ENCODE results near the gene PRSS58.

PRSS58 gene

GRCh38 chr7:142257958-142258357, at the start of gene PRSS58:
Gene PRSS58 (minus strand): TSS chr7:142258058. CDS start chr7:142257707, 351 bp downstream.
- no peak for DNase-seq

DNA sequence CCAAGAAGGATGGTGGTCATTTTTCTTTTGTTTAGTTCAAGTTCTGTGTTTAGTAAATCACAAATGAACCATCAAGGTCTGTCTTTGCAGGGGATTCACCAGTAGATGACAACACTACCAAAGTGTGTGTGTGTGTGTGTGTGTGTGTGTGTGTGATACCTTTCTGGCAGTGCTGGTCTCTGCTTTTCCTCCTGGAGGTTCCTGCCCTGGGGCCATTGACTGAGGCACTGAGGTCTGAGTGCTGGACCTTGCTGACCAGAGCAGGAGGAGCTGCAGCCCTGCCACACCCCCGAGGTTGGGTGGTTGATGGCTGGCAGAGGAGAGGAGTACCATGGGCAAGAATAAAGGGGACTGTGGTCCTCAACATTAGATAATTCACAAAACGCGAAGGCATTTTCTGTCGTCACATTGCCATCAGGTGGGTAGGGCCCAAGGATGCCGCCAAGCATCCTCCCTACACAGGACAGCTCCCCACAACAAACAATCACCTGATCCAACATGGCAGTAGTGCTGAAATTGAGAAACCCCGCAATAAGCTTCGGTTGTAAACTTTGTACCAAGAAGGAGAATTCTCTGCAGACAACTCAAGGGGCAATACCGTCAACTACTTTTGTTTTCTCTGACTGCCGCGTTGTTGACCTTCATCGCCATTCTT, 49.5 kb upstream of the PRSS58 start:
- DNase-seq: no peak

GRCh38 chr7:142303650-142304049, 45.8 kb upstream of the PRSS58 start:
- peak; percentile 44 for DNase-seq

- DNase-seq: peak; percentile 34
These were observed 44.2 kb upstream of the PRSS58 start for GRCh38 chr7:142301923-142302550.

GRCh38 chr7:142301299-142301698, 43.4 kb upstream of the PRSS58 start:
- no peak for DNase-seq

DNA sequence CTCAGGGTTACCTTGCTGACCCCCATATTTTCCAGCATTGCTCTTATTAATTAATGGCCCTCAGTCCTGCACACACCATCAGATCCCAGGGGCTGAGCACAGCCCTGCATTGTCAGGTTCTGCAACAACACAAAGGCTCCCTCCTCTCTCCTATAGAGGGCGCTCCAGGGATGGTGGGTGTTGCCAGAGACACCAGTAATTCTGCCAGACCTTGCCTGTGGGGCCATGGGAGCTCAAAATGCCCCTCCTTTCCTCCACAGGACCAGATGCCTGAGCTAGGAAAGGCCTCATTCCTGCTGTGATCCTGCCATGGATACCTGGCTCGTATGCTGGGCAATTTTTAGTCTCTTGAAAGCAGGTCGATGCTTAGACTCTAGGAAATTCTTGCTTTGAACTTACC, 42.8 kb upstream of the PRSS58 start:
- DNase-seq: peak; percentile 52

DNA sequence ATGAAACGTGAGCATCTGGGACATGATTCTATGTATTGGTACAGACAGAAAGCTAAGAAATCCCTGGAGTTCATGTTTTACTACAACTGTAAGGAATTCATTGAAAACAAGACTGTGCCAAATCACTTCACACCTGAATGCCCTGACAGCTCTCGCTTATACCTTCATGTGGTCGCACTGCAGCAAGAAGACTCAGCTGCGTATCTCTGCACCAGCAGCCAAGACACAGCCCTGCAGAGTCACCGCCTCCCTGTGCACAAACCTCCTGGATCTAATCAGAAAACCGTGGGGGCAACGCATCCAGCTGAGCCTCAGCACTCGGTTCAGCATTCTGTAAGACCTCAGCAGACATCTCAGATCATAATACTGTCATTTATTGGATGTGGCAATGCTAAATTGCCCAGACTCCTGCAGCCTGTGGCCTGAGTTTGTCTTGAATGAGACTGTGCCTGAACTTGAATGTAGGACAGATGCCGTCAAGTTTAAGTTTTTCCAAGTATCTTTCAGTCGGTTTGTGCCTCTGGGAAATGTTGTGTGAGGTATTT, 41.5 kb upstream of the PRSS58 start:
- DNase-seq: no peak

DNA sequence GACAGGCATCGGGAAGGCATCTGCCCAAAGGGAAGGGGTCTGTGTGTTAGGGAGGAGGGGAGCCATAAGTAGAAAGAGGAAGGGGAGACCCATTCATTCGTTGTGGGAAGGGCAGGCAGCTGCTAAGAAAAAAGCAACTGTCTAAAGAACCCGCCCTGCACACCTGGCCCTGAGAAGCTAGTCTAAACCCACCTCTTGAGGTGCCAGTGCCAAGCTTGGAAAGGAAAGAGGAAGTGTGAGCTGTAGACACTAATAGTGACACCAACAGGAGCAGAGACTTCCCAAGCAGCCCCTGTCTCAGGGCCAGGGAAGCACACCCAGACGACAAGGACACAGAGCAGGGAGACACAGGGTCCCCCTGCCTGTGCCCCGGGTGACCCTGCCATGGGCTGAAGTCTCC, 40.8 kb upstream of the PRSS58 start:
- DNase-seq: no peak

DNA sequence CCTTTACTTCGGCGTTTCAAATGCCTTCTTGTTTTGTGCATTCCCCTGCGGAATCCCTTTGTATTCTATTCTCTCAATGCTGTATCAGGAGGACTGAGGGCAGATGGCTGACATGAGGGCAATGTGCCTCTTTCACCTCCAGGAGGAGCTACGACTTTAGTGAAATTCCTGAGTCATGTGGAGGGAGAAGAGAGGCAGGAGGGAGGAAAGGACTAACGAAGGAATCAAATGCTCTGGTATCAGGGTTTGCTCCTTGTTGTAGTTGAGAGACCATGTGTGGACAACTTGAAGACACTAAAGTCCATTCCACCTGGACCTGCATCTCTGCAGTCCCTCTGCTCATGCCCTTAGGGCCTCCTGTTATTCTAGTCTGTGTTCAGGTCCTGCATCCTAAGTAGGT, 40.2 kb upstream of the PRSS58 start:
- no peak for DNase-seq

DNA sequence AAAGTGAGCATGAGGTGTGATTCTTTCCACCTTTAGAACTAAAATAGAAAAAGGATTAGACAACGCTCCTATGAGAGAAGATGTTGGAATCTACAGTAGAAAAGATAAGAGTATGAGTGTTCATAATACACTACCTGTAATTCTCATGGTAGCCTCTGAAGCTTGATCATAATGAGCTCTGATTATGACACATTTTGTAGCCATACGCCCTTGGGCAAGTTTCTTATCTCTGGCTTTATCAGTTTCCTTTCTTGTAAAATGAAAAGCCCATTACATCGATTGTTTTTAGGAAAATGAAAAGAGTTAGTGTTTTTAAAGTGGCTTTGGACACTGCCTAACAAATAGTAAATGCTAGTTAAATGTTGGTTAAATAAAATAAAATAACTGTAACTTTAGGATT, 22.4 kb upstream of the PRSS58 start:
- peak; percentile 37 for DNase-seq

DNA sequence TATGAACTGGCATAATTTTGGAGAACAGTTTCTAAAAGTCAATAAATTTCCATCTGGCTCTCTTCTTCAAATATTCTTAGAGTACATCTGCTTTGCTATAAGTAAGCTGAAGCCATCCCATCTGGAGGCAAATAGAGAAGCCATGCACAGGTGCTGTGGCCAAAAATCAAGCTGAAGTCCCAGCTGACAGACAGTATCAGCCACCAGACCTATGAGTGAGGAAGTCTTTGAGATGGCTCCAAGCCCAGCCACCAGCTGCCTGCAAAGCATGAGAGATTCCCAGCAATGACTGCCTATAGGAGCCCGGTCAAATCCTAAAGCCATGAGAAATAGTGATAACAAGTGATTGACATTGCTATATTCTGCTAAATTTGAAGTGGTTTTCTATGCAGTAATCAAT, 21.7 kb upstream of the PRSS58 start:
- no peak for DNase-seq

GRCh38 chr7:142275028-142275427, 17.2 kb upstream of the PRSS58 start:
- no peak for DNase-seq

DNA sequence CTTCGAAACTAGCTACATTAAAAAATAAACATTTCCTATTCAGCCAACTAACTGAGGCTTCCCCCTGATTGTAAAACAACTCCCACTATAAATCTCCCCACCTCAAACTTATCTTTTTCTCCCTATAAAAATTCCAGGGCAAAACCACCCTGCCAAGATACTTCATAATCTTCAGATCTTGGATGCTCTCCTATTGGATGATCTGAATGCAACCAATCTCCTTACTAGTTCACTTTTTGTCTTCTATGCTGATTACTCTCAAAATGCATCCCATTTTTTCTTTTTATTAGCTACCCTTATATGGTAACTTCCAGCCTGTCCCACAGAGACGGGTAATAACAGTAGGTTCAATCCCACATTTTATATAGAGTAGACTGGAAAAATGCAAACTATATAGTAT, 15.0 kb upstream of the PRSS58 start:
- no peak for DNase-seq

DNA sequence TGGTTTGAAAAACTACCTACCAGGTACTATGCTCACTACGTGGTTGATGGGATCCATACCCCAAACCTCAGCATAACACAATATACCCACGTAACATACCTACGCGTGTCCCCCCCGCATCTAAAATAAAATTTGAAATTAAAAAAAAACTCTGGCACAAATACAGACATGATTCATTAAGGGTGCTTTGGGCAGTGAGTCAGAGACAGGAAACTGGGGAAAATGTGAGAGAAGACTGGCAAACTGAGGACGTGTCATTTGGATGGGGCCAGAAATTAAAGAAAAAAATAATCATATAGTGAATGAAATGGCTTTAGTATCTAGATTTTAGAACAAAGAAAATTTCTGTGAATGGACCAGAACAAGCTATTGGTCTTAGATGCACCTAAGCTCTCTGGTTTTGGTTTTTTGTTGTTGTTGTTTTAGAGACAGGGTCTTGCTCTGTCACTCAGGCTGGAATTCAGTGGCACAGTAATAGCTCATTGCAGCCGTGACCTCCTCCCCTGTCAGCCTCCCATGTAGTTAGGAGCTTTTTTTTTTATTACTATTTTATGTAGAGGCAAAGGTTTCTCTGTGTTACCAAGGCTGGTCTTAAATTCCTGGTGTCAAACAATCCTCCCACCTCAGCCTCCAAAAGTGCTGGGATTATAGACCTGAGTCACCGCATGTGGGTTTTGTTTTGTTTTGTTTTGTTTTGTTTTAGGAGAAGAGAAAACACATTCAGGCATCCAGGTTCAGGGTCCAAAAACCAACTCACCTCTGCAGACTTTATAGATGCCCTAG, 5.9 kb upstream of the PRSS58 start:
- no peak for DNase-seq

GRCh38 chr7:142250705-142251104, 7.2 kb downstream of the PRSS58 start:
- DNase-seq: no peak

DNA sequence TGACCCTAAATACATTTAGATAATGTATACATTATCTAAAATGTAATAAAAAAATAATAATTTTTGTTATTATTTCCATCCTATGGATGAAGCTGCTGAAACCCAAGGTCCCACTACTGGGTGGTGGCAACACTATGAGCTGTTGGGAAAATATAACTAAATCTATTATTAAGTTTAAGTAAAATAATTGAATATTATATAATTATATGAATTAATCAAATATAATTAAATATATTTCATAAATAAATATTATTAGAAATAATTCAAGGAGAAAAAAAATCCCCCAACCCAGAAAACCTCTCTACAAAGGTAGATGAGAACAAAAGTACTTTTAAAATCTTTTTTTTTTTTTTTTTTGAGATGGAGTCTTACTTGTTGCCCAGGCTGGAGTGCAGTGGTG, 7.9 kb downstream of the PRSS58 start:
- no peak for DNase-seq

- DNase-seq: no peak
These were observed 9.4 kb downstream of the PRSS58 start for GRCh38 chr7:142248166-142249160.

DNA sequence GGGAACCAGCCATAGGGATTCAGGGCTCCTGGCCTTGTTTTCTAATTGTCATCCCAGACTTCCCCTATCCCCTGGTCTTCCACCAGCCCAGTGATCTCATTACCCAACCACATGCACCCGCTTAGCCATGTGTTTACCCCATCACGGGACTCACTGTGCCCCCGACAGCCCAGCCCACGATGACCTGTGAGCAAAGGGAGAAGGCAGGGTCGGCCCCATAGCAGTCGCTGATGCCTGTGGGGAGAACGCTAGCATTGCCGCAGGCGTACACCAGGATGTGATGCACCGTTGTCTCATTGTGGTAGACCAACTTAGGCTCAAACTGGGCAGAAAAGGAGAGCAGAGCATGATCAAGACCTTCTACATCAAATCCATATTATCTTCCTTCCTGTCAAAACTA, 14.0 kb downstream of the PRSS58 start:
- DNase-seq: no peak

- DNase-seq: no peak
These were observed 17.3 kb downstream of the PRSS58 start for GRCh38 chr7:142240546-142240945.

GRCh38 chr7:142231716-142232115, 26.1 kb downstream of the PRSS58 start:
- DNase-seq: no peak

- DNase-seq: no peak
These were observed 29.2 kb downstream of the PRSS58 start for GRCh38 chr7:142228537-142229104.

Measured in activated CD4-positive, alpha-beta T cell treated with anti-CD3 and anti-CD28 coated beads, Interleukin-10, Interleukin-2, amounts not matched to agents 100 ng/mL and 50 ng/mL, durations not matched to agents 16 hours and 8 hours (primary cell).